Hippocampal formation (tissue), 2 donors: ENCODE data around the gene SERPINB10.

Source experiments
- DNase-seq, 2 donors: peaks; one replicate each; lab custom pipeline; 2025; lab: John Stamatoyannopoulos, UW

SERPINB10 gene, protein sequence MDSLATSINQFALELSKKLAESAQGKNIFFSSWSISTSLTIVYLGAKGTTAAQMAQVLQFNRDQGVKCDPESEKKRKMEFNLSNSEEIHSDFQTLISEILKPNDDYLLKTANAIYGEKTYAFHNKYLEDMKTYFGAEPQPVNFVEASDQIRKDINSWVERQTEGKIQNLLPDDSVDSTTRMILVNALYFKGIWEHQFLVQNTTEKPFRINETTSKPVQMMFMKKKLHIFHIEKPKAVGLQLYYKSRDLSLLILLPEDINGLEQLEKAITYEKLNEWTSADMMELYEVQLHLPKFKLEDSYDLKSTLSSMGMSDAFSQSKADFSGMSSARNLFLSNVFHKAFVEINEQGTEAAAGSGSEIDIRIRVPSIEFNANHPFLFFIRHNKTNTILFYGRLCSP

GRCh38 chr18:63907664-63908063, at the start of gene SERPINB10:
Gene SERPINB10, plus strand, starts transcription at chr18:63907958. Its CDS starts 7,553 bp downstream, at chr18:63915511.
- no peak for DNase-seq

DNA sequence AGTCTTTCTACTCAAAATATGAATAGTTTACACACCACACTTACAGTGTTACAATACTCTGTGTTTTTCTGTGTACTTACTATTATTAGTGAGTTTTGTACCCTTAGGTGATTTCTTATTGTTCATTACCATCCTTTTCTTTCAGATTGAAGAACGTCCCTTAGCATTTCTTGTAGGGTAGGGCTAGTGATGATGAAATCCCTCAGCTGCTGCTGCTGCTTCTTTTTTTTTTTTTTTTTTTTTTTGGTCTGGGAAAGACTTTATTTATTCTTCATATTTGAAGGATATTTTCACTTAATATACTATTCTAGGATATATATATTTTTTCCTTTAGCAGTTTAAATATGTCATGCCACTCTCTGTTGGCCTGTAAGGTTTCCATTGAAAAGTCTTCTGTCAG, 49.3 kb upstream of the SERPINB10 start:
- no peak for DNase-seq

GRCh38 chr18:63859781-63860475, 47.8 kb upstream of the SERPINB10 start:
- no peak for DNase-seq

- no peak for DNase-seq
These were observed 47.2 kb upstream of the SERPINB10 start for GRCh38 chr18:63860531-63860930.

GRCh38 chr18:63867368-63868125, 40.2 kb upstream of the SERPINB10 start:
- no peak for DNase-seq

DNA sequence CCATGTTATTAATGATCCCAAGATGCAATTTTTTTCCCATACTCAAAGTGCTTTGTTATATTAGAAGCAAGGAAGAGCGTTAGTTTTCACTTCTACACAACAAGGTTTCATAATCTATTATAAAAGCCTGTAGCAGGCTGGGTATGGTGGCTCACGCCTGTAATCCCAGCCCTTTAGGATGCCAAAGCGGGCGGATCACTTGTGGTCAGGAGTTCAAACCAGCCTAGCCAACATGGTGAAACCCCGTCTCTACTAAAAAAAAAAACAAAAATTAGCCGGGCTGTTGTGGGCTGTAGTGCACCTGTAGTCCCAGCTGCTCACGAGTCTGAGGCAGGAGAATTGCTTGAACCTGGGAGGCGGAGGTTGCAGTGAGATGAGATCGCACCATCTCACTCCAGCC, 39.2 kb upstream of the SERPINB10 start:
- DNase-seq: no peak

- DNase-seq: no peak
These were observed 38.4 kb upstream of the SERPINB10 start for GRCh38 chr18:63869374-63869773.

DNA sequence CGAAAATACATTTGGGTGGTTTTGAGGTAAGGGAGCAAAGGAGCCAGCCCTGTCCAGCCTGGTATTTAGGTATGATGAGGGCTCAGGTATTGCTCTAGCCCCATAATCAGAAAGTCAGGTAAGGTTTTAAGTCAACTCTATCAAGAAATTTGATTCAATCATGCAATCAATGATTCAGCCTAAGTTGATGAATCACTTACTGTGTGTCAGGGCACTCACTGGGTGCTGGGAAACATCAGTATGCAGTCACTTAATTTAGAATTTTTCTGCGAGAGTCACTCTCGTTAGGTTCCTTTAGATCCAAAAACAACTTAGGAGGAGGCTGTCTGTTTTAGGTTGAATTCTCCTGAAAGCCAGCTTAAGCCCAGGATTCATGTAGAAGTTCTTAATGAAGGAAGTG, 37.9 kb upstream of the SERPINB10 start:
- no peak for DNase-seq

- DNase-seq: no peak
These were observed 35.9 kb upstream of the SERPINB10 start for GRCh38 chr18:63871836-63872235.

GRCh38 chr18:63872586-63872985, 35.2 kb upstream of the SERPINB10 start:
- no peak for DNase-seq

DNA sequence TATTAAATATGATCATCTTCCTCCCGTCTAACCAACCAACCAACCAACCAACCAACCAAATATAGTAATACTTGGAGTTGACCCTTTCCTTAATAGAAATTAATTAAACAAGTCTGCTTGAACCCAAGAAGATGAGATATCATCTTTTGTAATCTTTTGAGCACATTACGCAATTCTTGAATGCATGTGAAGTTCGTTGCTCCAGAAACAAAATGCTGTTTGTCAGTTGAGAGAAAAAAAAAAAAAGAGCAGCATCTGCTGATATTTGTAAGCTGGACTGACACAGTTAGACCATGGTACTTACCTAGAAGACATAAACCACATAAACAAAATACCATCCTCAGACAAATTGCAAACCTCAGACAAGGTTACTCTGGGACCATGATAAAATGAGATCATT, 29.4 kb upstream of the SERPINB10 start:
- no peak for DNase-seq

DNA sequence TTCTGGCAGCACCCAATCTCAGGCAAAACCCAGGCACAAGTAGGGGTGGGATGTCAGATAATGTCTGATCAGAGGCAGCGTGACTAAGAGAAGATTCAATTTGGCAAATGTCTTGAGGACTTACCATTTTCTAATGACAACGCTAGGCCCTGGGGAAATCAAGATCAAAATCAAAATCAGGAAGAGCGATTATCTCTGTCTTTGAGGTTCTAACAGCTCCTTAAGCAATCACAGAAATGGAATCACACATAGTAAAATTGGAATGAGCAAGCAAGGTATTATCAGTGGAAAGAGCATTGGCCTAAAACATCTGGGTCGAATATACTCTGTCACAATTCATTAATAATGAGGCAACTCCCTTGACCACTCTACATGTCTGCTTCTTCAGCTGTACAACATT, 28.8 kb upstream of the SERPINB10 start:
- no peak for DNase-seq

GRCh38 chr18:63879709-63880108, 28.0 kb upstream of the SERPINB10 start:
- no peak for DNase-seq

- no peak for DNase-seq
These were observed 25.9 kb upstream of the SERPINB10 start for GRCh38 chr18:63881851-63882250.

DNA sequence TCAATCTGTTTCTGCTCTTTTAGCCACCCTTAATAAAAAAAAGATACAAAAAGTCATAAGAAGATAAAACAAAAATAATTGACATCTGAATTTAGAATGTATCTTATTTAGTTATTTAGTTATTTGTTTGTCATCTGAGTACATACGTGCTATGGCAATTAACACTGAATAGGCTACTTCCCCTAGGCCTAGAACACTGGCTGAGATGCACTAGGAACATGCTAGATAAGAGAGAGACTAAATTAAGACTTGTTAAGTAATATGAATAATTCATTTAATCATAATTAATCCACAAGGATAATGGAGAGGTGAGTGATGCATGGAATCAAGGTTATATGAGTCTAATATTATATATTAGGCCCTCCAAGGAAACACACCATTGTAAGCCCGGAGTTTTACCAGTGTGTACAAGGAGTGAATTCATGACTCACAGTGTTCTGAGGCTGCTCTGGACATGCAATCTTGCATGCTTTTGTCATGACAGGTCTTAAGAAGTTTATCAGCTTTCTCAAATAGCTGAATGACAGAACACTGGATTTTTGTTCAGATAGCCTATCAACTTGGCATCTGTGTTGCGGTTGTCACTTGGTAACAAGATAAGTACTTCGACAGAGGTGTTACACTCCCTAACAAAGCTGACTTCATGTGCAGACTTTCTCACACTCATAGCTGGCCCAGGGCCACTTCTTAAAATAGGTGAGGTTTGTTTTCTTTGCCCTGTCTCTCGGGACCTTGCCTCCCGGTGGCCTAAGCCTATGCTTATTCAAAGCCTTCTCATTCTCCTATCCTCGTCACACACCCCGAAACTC, 25.2 kb upstream of the SERPINB10 start:
- DNase-seq: no peak

- DNase-seq: no peak
These were observed 24.1 kb upstream of the SERPINB10 start for GRCh38 chr18:63883617-63884016.

DNA sequence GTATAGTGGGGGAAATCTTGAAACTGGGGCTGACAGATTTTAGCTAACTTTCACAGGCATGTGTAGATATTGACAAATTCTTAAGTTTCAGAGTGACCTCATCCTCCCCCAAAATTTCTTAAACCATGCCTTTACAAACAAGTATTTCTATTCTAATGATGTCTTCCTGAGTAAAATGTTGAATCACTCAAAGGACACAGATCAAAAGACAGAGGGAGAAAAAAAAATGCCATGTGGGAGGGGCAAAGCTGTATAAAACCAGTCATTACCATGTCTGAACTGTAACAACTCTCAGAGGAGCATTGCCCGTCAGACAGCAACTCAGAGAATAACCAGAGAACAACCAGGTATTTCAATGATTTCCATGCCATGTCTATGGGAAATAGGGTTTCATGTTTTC, 20.3 kb upstream of the SERPINB10 start, which contains the start of gene SERPINB2:
Gene SERPINB2, plus strand, starts transcription at position 282 of the 400 bp plus-strand sequence. CDS start 3,740 bp downstream, outside the sequence.
- DNase-seq: no peak

DNA sequence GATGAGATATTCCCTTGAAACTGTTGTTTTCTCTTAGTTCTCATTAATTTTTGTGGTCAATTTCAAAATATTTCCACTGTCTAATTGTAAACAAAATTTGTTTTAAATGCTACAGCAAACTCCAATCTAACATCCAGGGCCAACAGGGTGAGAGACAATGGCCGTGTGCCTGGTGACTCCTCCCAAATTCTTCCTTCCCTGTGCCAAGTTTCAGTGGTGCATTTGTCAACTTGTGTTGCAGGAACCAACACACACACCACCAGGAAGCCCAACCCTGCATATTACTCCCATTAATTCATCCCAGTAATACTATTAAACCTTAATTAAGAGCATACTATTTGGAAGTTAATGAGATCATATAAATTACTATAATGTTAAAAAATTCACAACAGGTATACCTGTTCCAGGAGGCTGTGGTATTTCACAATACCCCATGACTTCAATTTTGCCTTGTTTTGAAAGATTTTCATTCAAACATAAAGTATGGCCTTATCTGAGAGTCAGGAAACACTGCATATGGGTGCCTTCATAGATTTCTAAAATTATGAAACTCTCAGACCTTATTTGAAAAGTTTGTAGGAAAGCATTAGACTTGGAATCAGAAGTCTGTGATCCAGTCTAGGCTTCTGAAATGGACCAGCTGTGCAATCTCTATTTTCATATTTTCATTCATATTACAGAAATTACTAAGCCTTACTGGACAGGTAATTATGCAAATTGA, 19.1 kb upstream of the SERPINB10 start:
- no peak for DNase-seq

- DNase-seq: no peak
These were observed 18.1 kb upstream of the SERPINB10 start for GRCh38 chr18:63889626-63890025.

DNA sequence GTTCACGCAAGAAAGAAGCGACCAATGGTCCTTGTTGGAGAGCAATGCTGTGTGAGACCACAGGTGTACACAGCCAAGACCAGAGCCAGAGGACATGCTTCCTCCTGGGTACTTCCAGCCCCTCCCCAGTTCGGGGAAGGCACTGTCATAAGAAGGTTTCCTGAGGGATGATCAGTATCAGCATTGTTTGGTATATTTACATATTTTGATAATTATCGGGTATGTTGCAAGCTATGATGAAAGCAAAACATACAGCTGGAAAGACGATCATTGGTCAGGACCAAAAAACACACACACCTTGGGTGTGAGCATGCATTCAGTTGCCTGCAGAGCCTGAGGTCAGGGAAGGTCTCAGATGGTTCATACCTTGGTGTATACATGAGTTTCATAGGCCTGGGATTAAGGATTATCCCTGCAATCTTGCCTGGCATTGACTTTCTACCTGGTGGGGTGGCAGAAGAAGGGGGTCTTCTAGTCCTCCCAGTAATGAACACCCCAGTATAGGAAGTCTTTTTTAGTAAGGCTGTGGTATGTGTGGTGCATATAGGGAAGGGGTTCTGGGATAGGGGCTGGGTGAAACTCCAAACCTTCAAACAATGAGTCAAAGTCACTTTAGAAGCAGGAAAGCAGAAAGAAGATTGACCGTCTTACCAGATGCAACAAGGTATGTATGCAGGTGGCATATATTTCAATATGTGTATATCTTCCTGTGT, 17.4 kb upstream of the SERPINB10 start:
- DNase-seq: no peak
